Activated CD4-positive, alpha-beta T cell treated with anti-CD3 and anti-CD28 coated beads, Interleukin-2, amount 50 U/mL, for 48 hours (primary cell): Measurements from ENCODE around the gene FHIT.

Experiments used
- DNase-seq, 2 experiments: peaks; one replicate each; pipeline ENCODE4 v3.0.0-alpha.2; 2020

The FHIT gene

GRCh38 chr3:60531759-60532158, 719.5 kb downstream of the FHIT start:
- no peak for DNase-seq

- DNase-seq: no peak
These were observed 722.6 kb downstream of the FHIT start for GRCh38 chr3:60528651-60529050.

- DNase-seq: no peak
These were observed 727.7 kb downstream of the FHIT start for GRCh38 chr3:60523536-60523935.

DNA sequence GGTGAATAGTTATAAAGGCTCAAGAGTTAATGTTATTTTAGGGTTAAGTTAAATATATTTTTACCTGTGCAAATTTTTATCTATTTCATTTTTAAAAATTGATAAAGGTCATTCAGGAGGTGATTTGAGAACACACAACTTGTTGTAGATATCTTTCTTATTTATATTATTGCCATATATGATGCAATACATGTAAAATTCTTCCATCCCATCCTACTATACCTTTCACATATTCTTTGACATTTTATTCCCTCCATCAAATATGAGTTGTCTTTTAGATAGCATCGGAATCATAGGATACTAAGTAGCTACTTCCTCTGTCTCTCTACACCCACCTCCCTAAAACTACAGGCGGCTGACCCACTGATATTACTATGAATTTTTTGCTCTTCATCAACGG, 734.1 kb downstream of the FHIT start:
- DNase-seq: no peak

GRCh38 chr3:60514866-60515265, 736.4 kb downstream of the FHIT start:
- no peak for DNase-seq

DNA sequence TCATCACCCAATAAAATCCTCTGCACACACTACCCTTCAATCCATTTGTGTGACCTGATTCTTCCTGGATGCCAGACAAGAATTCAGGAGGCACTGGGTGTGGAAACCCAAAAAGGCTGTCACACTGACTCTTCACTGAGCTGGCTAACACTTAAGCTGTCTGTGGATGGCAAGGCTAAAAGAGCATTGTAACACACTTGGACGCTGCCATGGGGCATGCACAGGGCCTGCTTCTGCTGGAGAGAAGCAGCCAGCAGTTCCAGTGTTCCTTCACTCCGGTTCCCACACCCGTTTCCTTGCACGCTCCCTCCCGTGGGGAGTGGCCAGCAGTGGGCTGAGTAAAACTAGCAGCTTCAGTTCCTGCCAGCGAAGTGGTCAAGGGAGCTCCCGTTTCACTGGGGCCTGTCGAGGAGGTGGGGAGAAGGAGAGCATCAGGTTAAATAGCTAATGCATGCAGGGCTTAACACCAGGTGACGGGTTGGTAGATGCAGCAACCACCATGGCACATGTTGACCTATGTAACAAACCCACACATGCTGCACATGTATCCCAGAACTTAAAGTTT, 737.1 kb downstream of the FHIT start:
- no peak for DNase-seq

DNA sequence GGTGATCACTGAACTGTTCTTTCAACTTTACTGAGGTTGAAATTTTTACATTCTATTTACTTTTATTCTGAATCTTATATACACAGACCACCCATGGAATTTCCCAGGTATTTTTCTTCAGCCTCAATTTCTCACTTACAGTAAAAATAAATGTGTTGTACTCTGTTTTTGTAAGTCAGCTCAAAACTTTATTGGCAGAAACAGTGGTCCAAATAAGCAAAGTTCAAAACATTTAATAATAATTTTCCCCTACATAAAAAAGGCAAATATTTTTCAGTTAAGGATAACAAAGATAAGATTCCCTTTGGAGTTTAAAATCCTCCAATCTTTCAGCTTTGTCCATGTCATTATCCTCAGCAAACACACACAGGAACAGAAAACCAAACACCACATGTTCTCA, 738.0 kb downstream of the FHIT start:
- no peak for DNase-seq

DNA sequence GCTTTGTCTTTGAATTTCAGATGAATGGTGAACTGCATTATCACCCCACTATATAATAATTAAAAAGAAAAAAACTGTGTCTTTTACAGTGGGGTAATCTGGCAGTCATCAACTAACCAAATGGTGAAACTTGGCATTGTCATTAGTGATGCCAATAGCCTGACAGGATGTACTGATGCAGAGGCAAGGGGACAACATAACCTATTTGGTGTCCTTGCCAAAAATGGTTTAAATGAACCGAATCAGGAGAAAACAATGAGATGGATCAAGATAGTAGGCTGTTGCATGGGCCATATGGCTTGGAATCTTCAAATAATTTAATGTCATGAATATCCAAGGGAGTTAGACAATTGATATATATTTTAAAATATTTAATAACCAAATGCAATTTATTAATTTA, 738.7 kb downstream of the FHIT start:
- DNase-seq: no peak

- no peak for DNase-seq
These were observed 741.8 kb downstream of the FHIT start for GRCh38 chr3:60509471-60509870.

DNA sequence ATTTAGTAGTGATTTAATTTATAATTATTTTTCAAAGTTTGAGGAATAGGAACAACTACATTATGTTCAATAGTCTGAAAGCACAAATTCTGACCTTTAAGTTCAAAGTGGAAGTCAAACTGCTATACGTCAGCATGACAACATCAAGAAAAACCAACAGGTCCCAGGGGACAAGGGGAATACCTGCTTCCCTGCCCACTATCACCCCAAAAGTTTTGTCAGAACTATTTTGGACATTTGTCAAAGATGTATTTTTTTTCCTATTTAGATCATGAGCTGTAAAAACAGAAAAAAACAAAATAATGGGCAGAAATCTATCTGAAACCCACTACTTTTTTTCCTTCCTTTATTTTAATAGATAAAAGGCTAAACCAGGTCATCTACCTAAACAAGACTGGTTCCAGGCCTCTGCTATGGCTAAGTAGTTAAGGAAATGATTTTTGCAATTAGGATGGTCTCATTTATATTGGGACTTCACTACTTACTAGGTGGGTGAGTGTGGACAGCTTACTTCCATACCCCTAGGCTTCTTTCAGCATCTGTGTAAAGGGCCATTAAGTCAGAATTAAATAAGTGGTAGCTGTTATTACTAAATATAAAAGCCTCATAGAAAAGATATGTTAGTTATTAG, 746.3 kb downstream of the FHIT start:
- DNase-seq: no peak

DNA sequence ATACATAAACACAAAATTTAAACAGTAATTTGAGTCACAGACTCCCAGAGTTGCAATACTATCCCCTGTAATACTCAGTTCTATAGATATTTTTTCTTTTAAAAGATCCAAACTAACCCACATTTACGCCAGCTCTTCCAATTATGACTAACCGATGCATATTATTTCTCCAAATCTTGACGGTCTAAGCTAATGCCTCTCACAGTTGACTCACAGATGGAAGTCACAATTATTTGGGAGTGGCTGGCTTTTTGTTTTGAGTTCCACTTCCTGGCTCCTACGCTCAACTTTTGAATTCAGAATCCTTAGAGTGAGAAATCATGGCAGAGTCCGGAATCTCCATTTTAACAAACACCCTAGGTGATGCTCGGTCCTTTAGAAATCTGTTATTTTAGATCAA, 749.9 kb downstream of the FHIT start:
- DNase-seq: no peak

GRCh38 chr3:60497902-60498301, 753.4 kb downstream of the FHIT start:
- DNase-seq: no peak

DNA sequence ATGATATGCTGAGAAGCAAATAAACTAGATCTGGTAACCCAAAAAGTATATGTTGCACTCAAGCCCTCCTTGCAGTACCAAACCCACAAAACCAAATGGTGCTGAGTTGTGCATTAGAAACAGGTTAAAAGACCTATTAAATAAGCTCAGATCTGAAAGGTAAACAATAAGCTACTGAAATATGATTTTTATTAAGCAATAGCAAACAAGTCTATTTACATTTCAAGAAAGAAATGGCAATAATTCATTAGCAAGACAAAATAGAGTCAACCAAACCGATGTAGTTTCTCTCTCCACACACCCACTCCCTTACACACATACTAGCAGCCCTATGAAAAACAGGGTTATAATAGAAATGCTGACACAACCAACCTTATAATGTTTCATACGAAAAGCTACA, 760.3 kb downstream of the FHIT start:
- no peak for DNase-seq

DNA sequence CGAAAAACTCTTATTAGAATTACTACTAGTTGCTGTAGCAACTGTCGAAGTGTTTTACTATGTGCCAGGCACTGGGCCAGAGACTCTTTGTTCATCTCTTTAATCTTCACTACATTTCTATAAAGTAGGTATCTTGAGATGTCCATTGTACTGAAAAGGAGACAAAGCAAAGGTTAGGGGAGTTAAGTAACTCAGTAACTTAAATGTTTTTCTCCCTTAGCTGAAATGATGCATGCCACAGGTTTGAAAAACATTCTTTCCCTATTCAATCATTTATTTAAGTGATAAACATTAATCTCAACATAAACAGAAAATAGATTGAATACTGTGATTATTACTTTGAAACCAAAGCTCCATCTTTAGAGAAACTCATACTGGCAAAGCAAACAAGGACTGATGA, 776.2 kb downstream of the FHIT start:
- no peak for DNase-seq

- DNase-seq: no peak
These were observed 781.8 kb downstream of the FHIT start for GRCh38 chr3:60469481-60469880.

- no peak for DNase-seq
These were observed 787.6 kb downstream of the FHIT start for GRCh38 chr3:60463685-60464084.

DNA sequence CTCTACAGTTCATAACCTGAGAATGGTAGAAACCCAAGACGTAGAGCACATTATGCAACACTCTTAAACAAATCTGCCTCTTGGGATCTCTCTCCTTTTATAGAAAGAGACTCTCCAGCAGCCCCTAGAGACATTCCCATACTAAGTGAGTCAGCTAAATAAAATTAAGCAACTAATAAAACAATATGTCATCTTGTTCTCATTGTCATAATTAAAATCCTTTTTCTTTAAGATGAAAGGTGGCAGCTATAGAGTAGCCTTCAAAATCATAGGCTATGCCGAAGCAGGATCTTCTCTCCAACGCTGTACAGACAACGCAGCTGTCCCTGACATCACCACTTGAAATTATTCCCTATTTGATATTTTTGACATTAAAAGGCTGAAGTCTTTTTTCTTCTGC, 790.0 kb downstream of the FHIT start:
- no peak for DNase-seq

DNA sequence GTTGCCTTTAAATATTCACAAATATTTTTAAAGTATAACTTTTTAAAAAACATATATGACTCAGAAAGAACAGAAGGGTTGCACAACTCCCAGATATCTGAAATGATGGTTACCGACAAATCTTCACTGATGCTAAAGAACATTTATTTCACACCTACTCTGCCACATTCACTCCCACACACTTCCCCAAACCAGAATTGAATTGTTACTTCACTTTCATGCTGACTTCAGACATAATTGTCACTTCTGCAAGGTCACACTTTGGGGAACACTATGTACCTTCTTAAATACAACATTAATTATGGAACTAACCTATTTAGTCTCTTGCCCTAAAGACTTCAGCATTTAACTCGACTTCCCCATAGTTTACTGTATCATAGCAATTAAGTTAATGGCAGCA, 795.1 kb downstream of the FHIT start:
- DNase-seq: no peak

- no peak for DNase-seq
These were observed 797.9 kb downstream of the FHIT start for GRCh38 chr3:60453326-60453725.

- DNase-seq: no peak
These were observed 802.6 kb downstream of the FHIT start for GRCh38 chr3:60448696-60449095.

- no peak for DNase-seq
These were observed 805.8 kb downstream of the FHIT start for GRCh38 chr3:60445446-60445845.

GRCh38 chr3:60444898-60445437, 806.3 kb downstream of the FHIT start:
- no peak for DNase-seq

DNA sequence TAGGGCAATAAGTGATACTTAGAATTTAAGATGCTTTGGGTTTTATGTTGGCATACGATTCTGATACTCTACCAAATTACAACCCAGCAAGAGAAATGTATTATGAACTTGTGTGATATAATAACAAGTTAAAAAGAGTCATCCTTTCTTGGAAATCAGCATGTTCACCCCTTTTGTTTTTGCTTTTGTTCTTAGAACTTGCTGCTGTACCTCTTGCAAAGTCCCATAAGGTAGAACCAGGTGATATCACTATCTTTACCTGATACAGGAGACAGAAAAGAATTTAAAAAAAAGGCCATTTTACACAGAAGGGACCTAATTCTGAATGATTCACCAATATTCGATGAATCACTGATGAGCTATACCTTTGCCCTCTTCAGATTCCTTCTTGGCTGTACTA, 810.4 kb downstream of the FHIT start:
- DNase-seq: no peak

- DNase-seq: no peak
These were observed 815.2 kb downstream of the FHIT start for GRCh38 chr3:60435941-60436650.
